Measurements from ENCODE around the gene TLCD5. TPM values are rescaled to one million over a fixed set of nuclear protein-coding genes. Genes with fewer than 3 reads are reported as not detected.

TLCD5 gene
- total RNA-seq, 2 donors from 2014 or later = 3.0 to 3.1 TPM

- DNase-seq (no peak), ATAC-seq (no peak)
- Histone ChIP-seq H3K36me3 (replicated peaks in 1 of 2; ENCODE audit: insufficient read depth in 1 of 2, low read depth in 2 of 2) (no peaks in the 10 kb centered on the region), H3K27me3 (no peaks in the 10 kb centered on the region), H3K4me1 (peaks cover 20% of the 10 kb centered on the region), H3K27ac (no peak overlapping the region), H3K4me3 (no peak overlapping the region), H3K9me3 (no peaks in the 10 kb centered on the region)
- intact Hi-C loops (cut with DNase I) = no loop called here
- TF ChIP-seq, protein P1, sequence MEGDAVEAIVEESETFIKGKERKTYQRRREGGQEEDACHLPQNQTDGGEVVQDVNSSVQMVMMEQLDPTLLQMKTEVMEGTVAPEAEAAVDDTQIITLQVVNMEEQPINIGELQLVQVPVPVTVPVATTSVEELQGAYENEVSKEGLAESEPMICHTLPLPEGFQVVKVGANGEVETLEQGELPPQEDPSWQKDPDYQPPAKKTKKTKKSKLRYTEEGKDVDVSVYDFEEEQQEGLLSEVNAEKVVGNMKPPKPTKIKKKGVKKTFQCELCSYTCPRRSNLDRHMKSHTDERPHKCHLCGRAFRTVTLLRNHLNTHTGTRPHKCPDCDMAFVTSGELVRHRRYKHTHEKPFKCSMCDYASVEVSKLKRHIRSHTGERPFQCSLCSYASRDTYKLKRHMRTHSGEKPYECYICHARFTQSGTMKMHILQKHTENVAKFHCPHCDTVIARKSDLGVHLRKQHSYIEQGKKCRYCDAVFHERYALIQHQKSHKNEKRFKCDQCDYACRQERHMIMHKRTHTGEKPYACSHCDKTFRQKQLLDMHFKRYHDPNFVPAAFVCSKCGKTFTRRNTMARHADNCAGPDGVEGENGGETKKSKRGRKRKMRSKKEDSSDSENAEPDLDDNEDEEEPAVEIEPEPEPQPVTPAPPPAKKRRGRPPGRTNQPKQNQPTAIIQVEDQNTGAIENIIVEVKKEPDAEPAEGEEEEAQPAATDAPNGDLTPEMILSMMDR (IDR thresholded peaks at IDR 0.05) = no peak
- no peak for TF ChIP-seq POLR2A (IDR thresholded peaks at IDR 0.05)
These were observed 38.3 kb downstream of the TLCD5 start for GRCh38 chr11:120363436-120363835.

DNA sequence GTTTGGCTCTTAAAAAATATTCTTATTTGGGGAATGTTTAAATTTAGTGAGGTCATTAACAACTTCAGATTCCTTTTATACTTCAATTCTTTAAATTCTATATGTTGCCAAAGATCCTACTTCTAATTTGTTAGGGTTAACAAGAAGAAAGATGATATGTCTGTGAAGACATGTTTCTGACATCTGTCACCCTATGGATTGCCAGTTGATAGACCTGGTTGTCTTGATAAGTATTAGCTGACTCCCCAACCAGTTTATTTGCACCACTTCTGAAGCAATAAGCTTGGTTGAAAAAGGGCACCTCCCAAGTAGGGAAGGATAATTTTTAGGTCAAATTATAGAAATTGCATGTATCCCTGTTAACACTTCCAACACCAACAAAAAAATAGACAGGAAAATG, 40.4 kb downstream of the TLCD5 start:
- Histone ChIP-seq H3K9me3 (no peaks in the 10 kb centered on the region), H3K27ac (no peak overlapping the region), H3K4me1 (peaks cover 15% of the 10 kb centered on the region), H3K27me3 (no peaks in the 10 kb centered on the region), H3K36me3 (replicated peaks in 1 of 2; ENCODE audit: insufficient read depth in 1 of 2, low read depth in 2 of 2) (no peaks in the 10 kb centered on the region), H3K4me3 (no peak overlapping the region)
- DNase-seq = no peak
- no peak for ATAC-seq
- TF ChIP-seq POLR2A (IDR thresholded peaks at IDR 0.05) = no peak
- TF ChIP-seq, protein P1 (IDR thresholded peaks at IDR 0.05) = no peak
- intact Hi-C loops (cut with DNase I) = no loop called here

GRCh38 chr11:120372296-120372695, 47.2 kb downstream of the TLCD5 start:
- no peak for ATAC-seq

DNA sequence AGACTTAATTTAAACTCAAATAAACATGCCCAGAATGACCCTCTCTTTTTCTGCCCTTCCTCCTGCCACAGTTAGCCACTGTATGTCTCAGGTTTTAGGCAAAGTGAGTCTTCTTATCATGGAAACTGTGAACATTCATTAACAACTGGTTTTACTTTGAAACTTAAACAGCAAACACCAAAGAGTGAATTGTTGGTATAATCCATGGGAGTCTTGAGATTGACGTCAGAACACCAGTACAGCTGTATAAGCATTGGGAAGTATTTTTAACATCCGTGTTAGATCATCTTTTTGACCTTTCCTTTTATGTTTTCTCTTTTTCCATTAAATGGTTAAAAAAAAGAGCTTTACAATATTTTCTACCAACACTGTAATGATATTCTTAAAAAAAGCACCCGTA, 50.0 kb downstream of the TLCD5 start:
- Histone ChIP-seq H3K9me3 (no peaks in the 10 kb centered on the region), H3K27ac (no peak overlapping the region), H3K36me3 (replicated peaks in 1 of 2; ENCODE audit: insufficient read depth in 1 of 2, low read depth in 2 of 2) (no peaks in the 10 kb centered on the region), H3K4me1 (peaks cover 16% of the 10 kb centered on the region), H3K4me3 (no peak overlapping the region), H3K27me3 (no peaks in the 10 kb centered on the region)
- TF ChIP-seq, protein P1 (IDR thresholded peaks at IDR 0.05) = no peak
- TF ChIP-seq POLR2A (IDR thresholded peaks at IDR 0.05) = no peak
- 77 to 80% methylated on average over 3 of the region's 3 CpGs for WGBS, 2 donors
- intact Hi-C loops (cut with DNase I) = no loop called here
- no peak for ATAC-seq
- DNase-seq = no peak

More at GRCh38 chr11:120372296-120372695, 47.2 kb downstream of the TLCD5 start:
- H3K4me3 ChIP-seq = no peak overlapping the region
- no peak for DNase-seq
- peaks cover 16% of the 10 kb centered on the region for H3K4me1 ChIP-seq
- intact Hi-C loops (cut with DNase I) = no loop called here
- peak overlapping the region in 1 of 4 donors; percentile 3 for H3K27ac ChIP-seq
- no peaks in the 10 kb centered on the region for H3K36me3 ChIP-seq (replicated peaks in 1 of 2; ENCODE audit: insufficient read depth in 1 of 2, low read depth in 2 of 2)
- H3K27me3 ChIP-seq = no peaks in the 10 kb centered on the region
- H3K9me3 ChIP-seq = no peaks in the 10 kb centered on the region
- TF ChIP-seq POLR2A (IDR thresholded peaks at IDR 0.05) = no peak
- TF ChIP-seq, protein P1 (IDR thresholded peaks at IDR 0.05) = no peak

GRCh38 chr11:120376547-120377182, 51.6 kb downstream of the TLCD5 start:
- H3K4me3 ChIP-seq = no peak overlapping the region
- WGBS, 2 donors = 59% methylated on average over 6 of the region's 6 CpGs
- H3K27me3 ChIP-seq = no peaks in the 10 kb centered on the region
- intact Hi-C loops (cut with DNase I) = no loop called here
- H3K9me3 ChIP-seq = no peaks in the 10 kb centered on the region
- no peaks in the 10 kb centered on the region for H3K36me3 ChIP-seq (replicated peaks in 1 of 2; ENCODE audit: insufficient read depth in 1 of 2, low read depth in 2 of 2)
- ATAC-seq = no peak
- TF ChIP-seq, protein P1 (IDR thresholded peaks at IDR 0.05) = no peak
- no peak for TF ChIP-seq POLR2A (IDR thresholded peaks at IDR 0.05)
- H3K27ac ChIP-seq = no peak overlapping the region
- peaks cover 21% of the 10 kb centered on the region for H3K4me1 ChIP-seq
- DNase-seq = no peak
